Epithelial cell of prostate (primary cell): ENCODE results near the gene RTP4.

Source experiments
- DNase-seq: peaks from one replicate; pipeline ENCODE4 v3.0.0-alpha.2; 2011; ENCODE audit warnings: low read depth, low spot score
- H3K27ac ChIP-seq: fragments of 450-650 bp; 2 replicates; pipeline ENCODE4 v1.5.1; 2017; ENCODE audit warnings: mild to moderate bottlenecking

The RTP4 gene

GRCh38 chr3:187368251-187369088 lies at the start of gene RTP4:
Gene RTP4, plus strand, starts transcription at chr3:187368385. Its CDS starts 57 bp downstream, at chr3:187368442.
- peak within 1 kb of the TSS; percentile 57 for H3K27ac ChIP-seq
- DNase-seq, result peak; percentile 72

- DNase-seq, result no peak
- no peak overlapping the region for H3K27ac ChIP-seq
Measured at GRCh38 chr3:187318819-187319616, 49.2 kb upstream of the RTP4 start.

- H3K27ac ChIP-seq, result no peak overlapping the region
Measured at GRCh38 chr3:187319699-187320302, 48.4 kb upstream of the RTP4 start.

GRCh38 chr3:187321766-187322165 lies 46.4 kb upstream of the RTP4 start:
- no peak for DNase-seq
- no peak overlapping the region for H3K27ac ChIP-seq

More at GRCh38 chr3:187319699-187320302, 48.4 kb upstream of the RTP4 start:
- peak; percentile 14 for DNase-seq

GRCh38 chr3:187322291-187322690 lies 45.9 kb upstream of the RTP4 start:
- no peak for DNase-seq
- no peak overlapping the region for H3K27ac ChIP-seq

GRCh38 chr3:187323091-187323490 lies 45.1 kb upstream of the RTP4 start:
- no peak for DNase-seq

GRCh38 chr3:187325632-187326031 lies 42.6 kb upstream of the RTP4 start:
- DNase-seq, result no peak

More at GRCh38 chr3:187323091-187323490, 45.1 kb upstream of the RTP4 start:
- H3K27ac ChIP-seq, result no peak overlapping the region

GRCh38 chr3:187327845-187328244 lies 40.3 kb upstream of the RTP4 start:
- no peak overlapping the region for H3K27ac ChIP-seq
- DNase-seq, result no peak

More at GRCh38 chr3:187325632-187326031, 42.6 kb upstream of the RTP4 start:
- no peak overlapping the region for H3K27ac ChIP-seq

GRCh38 chr3:187328691-187329090 lies 39.5 kb upstream of the RTP4 start:
- no peak overlapping the region for H3K27ac ChIP-seq
- DNase-seq, result no peak

- H3K27ac ChIP-seq, result no peak overlapping the region
- no peak for DNase-seq
Measured at GRCh38 chr3:187334904-187335303, 33.3 kb upstream of the RTP4 start.

- no peak for DNase-seq
- H3K27ac ChIP-seq, result no peak overlapping the region
Measured at GRCh38 chr3:187336322-187336721, 31.9 kb upstream of the RTP4 start.

- no peak for DNase-seq
Measured at GRCh38 chr3:187340578-187340977, 27.6 kb upstream of the RTP4 start.

GRCh38 chr3:187342255-187342654 lies 25.9 kb upstream of the RTP4 start:
- no peak overlapping the region for H3K27ac ChIP-seq
- no peak for DNase-seq

More at GRCh38 chr3:187340578-187340977, 27.6 kb upstream of the RTP4 start:
- H3K27ac ChIP-seq, result no peak overlapping the region

GRCh38 chr3:187343670-187344069 lies 24.5 kb upstream of the RTP4 start:
- DNase-seq, result no peak
- H3K27ac ChIP-seq, result no peak overlapping the region

GRCh38 chr3:187352581-187353575 lies 15.3 kb upstream of the RTP4 start:
- DNase-seq, result peak; percentile 45

GRCh38 chr3:187358068-187358467 lies 10.1 kb upstream of the RTP4 start:
- H3K27ac ChIP-seq, result no peak overlapping the region
- no peak for DNase-seq

More at GRCh38 chr3:187352581-187353575, 15.3 kb upstream of the RTP4 start:
- peak overlapping the region; percentile 22 for H3K27ac ChIP-seq

- no peak for DNase-seq
- H3K27ac ChIP-seq, result no peak overlapping the region
Measured at GRCh38 chr3:187359798-187360486, 8.2 kb upstream of the RTP4 start.

GRCh38 chr3:187360596-187360995 lies 7.6 kb upstream of the RTP4 start:
- H3K27ac ChIP-seq, result no peak overlapping the region
- DNase-seq, result no peak

GRCh38 chr3:187361835-187362234 lies 6.3 kb upstream of the RTP4 start:
- H3K27ac ChIP-seq, result no peak overlapping the region
- no peak for DNase-seq
